GM23338 (cell line): ENCODE data around the gene CEP295NL. TPM values are rescaled to one million over a fixed set of nuclear protein-coding genes. Genes with fewer than 3 reads are reported as not detected.

Experiments used
- ATAC-seq: fragments of 200-7000 bp; cut with Tn5 transposase; 3 replicates; pipeline ENCODE4 v1.9.1; 2020
- DNase-seq: peaks from one replicate; pipeline ENCODE4 v3.0.0-alpha.2; 2015; ENCODE audit warnings: low spot score
- H2AFZ ChIP-seq: fragments of 200-600 bp; sonication (generic); 2 replicates; pipeline ENCODE4 v1.8.0; 2016; ENCODE audit warnings: antibody characterized with exemption, mild to moderate bottlenecking, moderate library complexity
- H3F3A ChIP-seq: fragments of 200-600 bp; sonication (generic); replicated peaks from 2 replicates; pipeline ENCODE4 v1.8.0; 2017; ENCODE audit warnings: antibody characterized with exemption, mixed run types, low read depth
- H3K27ac ChIP-seq: fragments of 200-600 bp; sonication (generic); 2 replicates; pipeline ENCODE4 v1.6.1; 2016; ENCODE audit warnings: low read depth
- H3K27me3 ChIP-seq: fragments of 200-600 bp; sonication (generic); 2 replicates; pipeline ENCODE4 v1.8.0; 2016; ENCODE audit warnings: mild to moderate bottlenecking, mixed run types, moderate library complexity; ENCODE audit not compliant: insufficient read depth
- H3K36me3 ChIP-seq: fragments of 200-600 bp; sonication (generic); 2 replicates; pipeline ENCODE4 v1.8.0; 2016; ENCODE audit warnings: mild to moderate bottlenecking; ENCODE audit not compliant: insufficient read depth
- H3K4me1 ChIP-seq: fragments of 200-600 bp; sonication (generic); 2 replicates; pipeline ENCODE4 v1.8.0; 2016; ENCODE audit warnings: mild to moderate bottlenecking, moderate library complexity; ENCODE audit not compliant: insufficient read depth
- H3K4me2 ChIP-seq: fragments of 200-600 bp; sonication (generic); 2 replicates; pipeline ENCODE4 v1.7.1; 2017; ENCODE audit warnings: mixed run types
- H3K4me3 ChIP-seq: fragments of 200-600 bp; sonication (generic); 2 replicates; pipeline ENCODE4 v1.6.1; 2016; ENCODE audit warnings: mixed run types
- H3K79me2 ChIP-seq: fragments of 200-600 bp; sonication (generic); replicated peaks from 2 replicates; pipeline ENCODE4 v1.8.0; 2017; ENCODE audit warnings: mild to moderate bottlenecking; ENCODE audit not compliant: insufficient read depth
- H3K9me2 ChIP-seq: fragments of 200-600 bp; sonication (generic); 2 replicates; pipeline ENCODE4 v1.8.0; 2017; ENCODE audit not compliant: insufficient read depth
- H4K20me1 ChIP-seq: fragments of 200-600 bp; sonication (generic); replicated peaks from 2 replicates; pipeline ENCODE4 v1.8.0; 2017; ENCODE audit warnings: mild to moderate bottlenecking; ENCODE audit not compliant: insufficient read depth
- H3K27ac Mint-ChIP-seq: 2 replicates; pipeline ENCODE4 v1.8.0; 2020; ENCODE audit warnings: inconsistent platforms, mild to moderate bottlenecking, moderate library complexity, mixed read lengths
- H3K27me3 Mint-ChIP-seq: 3 replicates; pipeline ENCODE4 v1.8.0; 2022; ENCODE audit warnings: low read depth, mild to moderate bottlenecking, moderate library complexity, mixed read lengths, inconsistent platforms; ENCODE audit not compliant: insufficient read depth, poor library complexity
- H3K36me3 Mint-ChIP-seq: 3 replicates; pipeline ENCODE4 v1.8.0; 2021; ENCODE audit warnings: low read depth, mild to moderate bottlenecking, inconsistent platforms, moderate library complexity, mixed read lengths
- H3K4me1 Mint-ChIP-seq: 3 replicates; pipeline ENCODE4 v1.8.0; 2020; ENCODE audit warnings: mild to moderate bottlenecking, inconsistent platforms, mixed read lengths
- H3K4me3 Mint-ChIP-seq: 3 replicates; pipeline ENCODE4 v1.8.0; 2021; ENCODE audit warnings: moderate library complexity, mild to moderate bottlenecking, inconsistent platforms, mixed read lengths
- H3K9me3 Mint-ChIP-seq: 3 replicates; pipeline ENCODE4 v1.8.0; 2020; ENCODE audit warnings: moderate library complexity, mild to moderate bottlenecking, inconsistent platforms, mixed read lengths
- CREB1 ChIP-seq: fragments of 250-450 bp; sonication (Bioruptor Pico); IDR thresholded peaks from 2 replicates; pipeline ENCODE4 v1.5.0; 2020; ENCODE audit warnings: low read depth, mild to moderate bottlenecking, moderate library complexity
- EZH2 ChIP-seq: fragments of 200-600 bp; sonication (generic); IDR thresholded peaks from one replicate; pipeline ENCODE4 v1.8.0; 2017; ENCODE audit warnings: antibody characterized with exemption, mild to moderate bottlenecking, low read depth; ENCODE audit not compliant: unreplicated experiment
- EZH2phosphoT487 ChIP-seq: fragments of 200-600 bp; sonication (generic); IDR thresholded peaks from one replicate; pipeline ENCODE4 v1.8.1; 2018; ENCODE audit warnings: antibody characterized with exemption; ENCODE audit not compliant: unreplicated experiment
- JUNB ChIP-seq: IDR thresholded peaks from one replicate; pipeline ENCODE4 v1.6.1; 2016; ENCODE audit warnings: antibody characterized with exemption; ENCODE audit not compliant: unreplicated experiment
- NANOG ChIP-seq: IDR thresholded peaks from 2 replicates; pipeline ENCODE4 v1.6.1; 2016; ENCODE audit warnings: antibody characterized with exemption, borderline replicate concordance
- POLR2AphosphoS5 ChIP-seq: IDR thresholded peaks from 2 replicates; pipeline ENCODE4 v1.6.1; 2016; ENCODE audit warnings: antibody characterized with exemption, low read depth
- STAT1 ChIP-seq: IDR thresholded peaks from one replicate; pipeline ENCODE4 v1.6.1; 2016; ENCODE audit warnings: antibody characterized with exemption; ENCODE audit not compliant: unreplicated experiment
- ZNF114 ChIP-seq: fragments of 250-450 bp; sonication (Bioruptor Pico); IDR thresholded peaks from 2 replicates; pipeline ENCODE4 v1.5.0; 2020; ENCODE audit warnings: mild to moderate bottlenecking, moderate library complexity
- ZNF331 ChIP-seq: fragments of 250-450 bp; sonication (Bioruptor Pico); IDR thresholded peaks from 2 replicates; pipeline ENCODE4 v1.5.0; 2020; ENCODE audit warnings: low read depth, mild to moderate bottlenecking, moderate library complexity
- polyA plus RNA-seq: library from polyadenylated mRNA; unstranded; fragments of >200 nt; fragmentation: Nextera tagmentation; extraction: Ambion mirVana; gene quantifications from 2 replicates; pipeline ENCODE4 v1.2.1, GENCODE V29; 2016
- total RNA-seq: library from RNA; depleted of rRNA; stranded (reverse); fragments of >200 nt; shearing (Covaris generic); gene quantifications from 2 replicates; pipeline ENCODE4 v1.2.3, GENCODE V29; 2014
- TF ChIP-seq, protein P1 (sequence below): IDR thresholded peaks from 2 replicates; pipeline ENCODE4 v1.6.1; 2016; ENCODE audit warnings: antibody characterized with exemption
- TF ChIP-seq, protein P2 (sequence below): fragments of 250-450 bp; sonication (Bioruptor Pico); IDR thresholded peaks from 2 replicates; pipeline ENCODE4 v1.5.0; 2020; ENCODE audit warnings: mild to moderate bottlenecking, moderate library complexity
- TF ChIP-seq, protein P3 (sequence below): IDR thresholded peaks from one replicate; pipeline ENCODE4 v1.6.1; 2018; ENCODE audit warnings: antibody characterized with exemption; ENCODE audit not compliant: unreplicated experiment

Gene CEP295NL
- total and polyA plus RNA-seq, 2 experiments from 2014 or later: 0.69 TPM; not detected in 1

DNA sequence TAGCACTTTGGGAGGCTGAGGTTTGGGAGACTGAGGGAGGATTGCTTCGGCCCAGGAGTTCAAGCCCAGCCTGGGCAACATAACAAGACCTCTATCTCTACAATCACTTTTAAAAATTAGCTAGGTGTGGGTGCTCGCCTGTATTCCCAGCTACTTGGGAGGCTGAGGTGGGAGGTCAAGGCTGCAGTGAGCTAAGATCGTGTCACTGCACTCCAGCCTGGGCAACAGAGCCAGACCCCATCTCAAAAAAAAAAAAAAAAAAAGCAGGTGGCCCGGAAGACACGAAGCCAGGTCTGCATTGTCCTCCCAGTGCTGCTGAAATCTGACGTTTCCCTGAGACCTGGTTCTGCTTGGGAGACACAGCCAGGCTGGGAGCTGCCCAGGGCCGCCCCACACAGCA is 41.0 kb upstream of the CEP295NL start:
- Histone ChIP-seq H2AFZ (no peak overlapping the region), H3K79me2 (no peaks in the 10 kb centered on the region), H3K27ac (no peak overlapping the region), H3K4me2 (no peak overlapping the region), H3K4me1 (no peaks in the 10 kb centered on the region), H4K20me1 (no peaks in the 10 kb centered on the region), H3F3A (no peaks in the 10 kb centered on the region), H3K4me3 (no peak overlapping the region), H3K36me3 (no peaks in the 10 kb centered on the region), H3K9me2 (no peaks in the 10 kb centered on the region), H3K27me3 (no peaks in the 10 kb centered on the region)
- Mint-ChIP-seq H3K27ac (no peak overlapping the region), H3K36me3 (no peaks in the 10 kb centered on the region), H3K4me1 (no peaks in the 10 kb centered on the region; the same call in 2 of the 3 replicates), H3K9me3 (no peaks in the 10 kb centered on the region; the same call in 2 of the 3 replicates), H3K4me3 (no peak overlapping the region), H3K27me3 (peaks cover 12% of the 10 kb centered on the region)
- DNase-seq (no peak), ATAC-seq (no peak)
- TF ChIP-seq POLR2AphosphoS5 (no peak), ZNF331 (CRISPR knock-in tag) (no peak), NANOG (no peak)

DNA sequence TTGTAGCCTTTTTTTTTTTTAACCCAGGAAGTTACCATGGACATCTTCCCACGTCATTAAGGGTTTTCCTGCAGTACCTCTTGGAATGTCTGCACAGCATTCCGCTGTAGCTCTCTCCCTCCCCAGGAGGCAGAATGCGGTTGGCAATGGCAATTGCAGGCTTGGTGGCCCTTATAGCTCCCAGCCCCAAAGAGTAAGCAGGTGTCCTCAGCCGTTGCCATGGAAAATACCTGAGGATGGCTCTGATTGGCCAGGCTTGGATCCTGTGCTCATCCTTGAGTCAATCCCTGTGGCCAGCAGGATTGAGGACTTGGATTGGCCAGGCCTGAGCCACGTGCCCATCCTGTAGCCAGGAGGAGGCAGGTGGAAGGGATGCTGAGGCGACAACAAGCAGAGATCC is 37.7 kb upstream of the CEP295NL start:
- H3K27ac ChIP-seq: no peak overlapping the region
- H3K27me3 Mint-ChIP-seq: peaks cover 19% of the 10 kb centered on the region
- ATAC-seq: peak; percentile 94
- no peak overlapping the region for H3K4me3 ChIP-seq
- no peak overlapping the region for H3K4me2 ChIP-seq
- H3K4me1 ChIP-seq: no peaks in the 10 kb centered on the region
- no peaks in the 10 kb centered on the region for H3F3A ChIP-seq
- H3K27me3 ChIP-seq: no peaks in the 10 kb centered on the region
- no peaks in the 10 kb centered on the region for H3K9me2 ChIP-seq
- H3K4me3 Mint-ChIP-seq: no peak overlapping the region
- no peaks in the 10 kb centered on the region for H3K36me3 ChIP-seq
- H3K4me1 Mint-ChIP-seq: no peaks in the 10 kb centered on the region; the same call in 2 of the 3 replicates
- no peaks in the 10 kb centered on the region; the same call in 2 of the 3 replicates for H3K9me3 Mint-ChIP-seq
- H3K36me3 Mint-ChIP-seq: no peaks in the 10 kb centered on the region
- no peaks in the 10 kb centered on the region for H4K20me1 ChIP-seq
- H3K79me2 ChIP-seq: no peaks in the 10 kb centered on the region
- peak; percentile 81 for DNase-seq
- no peak overlapping the region for H2AFZ ChIP-seq
- H3K27ac Mint-ChIP-seq: no peak overlapping the region
- no peak for TF ChIP-seq NANOG
- TF ChIP-seq, protein P1, sequence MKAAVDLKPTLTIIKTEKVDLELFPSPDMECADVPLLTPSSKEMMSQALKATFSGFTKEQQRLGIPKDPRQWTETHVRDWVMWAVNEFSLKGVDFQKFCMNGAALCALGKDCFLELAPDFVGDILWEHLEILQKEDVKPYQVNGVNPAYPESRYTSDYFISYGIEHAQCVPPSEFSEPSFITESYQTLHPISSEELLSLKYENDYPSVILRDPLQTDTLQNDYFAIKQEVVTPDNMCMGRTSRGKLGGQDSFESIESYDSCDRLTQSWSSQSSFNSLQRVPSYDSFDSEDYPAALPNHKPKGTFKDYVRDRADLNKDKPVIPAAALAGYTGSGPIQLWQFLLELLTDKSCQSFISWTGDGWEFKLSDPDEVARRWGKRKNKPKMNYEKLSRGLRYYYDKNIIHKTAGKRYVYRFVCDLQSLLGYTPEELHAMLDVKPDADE: no peak
- no peak for TF ChIP-seq EZH2
- TF ChIP-seq, protein P2, sequence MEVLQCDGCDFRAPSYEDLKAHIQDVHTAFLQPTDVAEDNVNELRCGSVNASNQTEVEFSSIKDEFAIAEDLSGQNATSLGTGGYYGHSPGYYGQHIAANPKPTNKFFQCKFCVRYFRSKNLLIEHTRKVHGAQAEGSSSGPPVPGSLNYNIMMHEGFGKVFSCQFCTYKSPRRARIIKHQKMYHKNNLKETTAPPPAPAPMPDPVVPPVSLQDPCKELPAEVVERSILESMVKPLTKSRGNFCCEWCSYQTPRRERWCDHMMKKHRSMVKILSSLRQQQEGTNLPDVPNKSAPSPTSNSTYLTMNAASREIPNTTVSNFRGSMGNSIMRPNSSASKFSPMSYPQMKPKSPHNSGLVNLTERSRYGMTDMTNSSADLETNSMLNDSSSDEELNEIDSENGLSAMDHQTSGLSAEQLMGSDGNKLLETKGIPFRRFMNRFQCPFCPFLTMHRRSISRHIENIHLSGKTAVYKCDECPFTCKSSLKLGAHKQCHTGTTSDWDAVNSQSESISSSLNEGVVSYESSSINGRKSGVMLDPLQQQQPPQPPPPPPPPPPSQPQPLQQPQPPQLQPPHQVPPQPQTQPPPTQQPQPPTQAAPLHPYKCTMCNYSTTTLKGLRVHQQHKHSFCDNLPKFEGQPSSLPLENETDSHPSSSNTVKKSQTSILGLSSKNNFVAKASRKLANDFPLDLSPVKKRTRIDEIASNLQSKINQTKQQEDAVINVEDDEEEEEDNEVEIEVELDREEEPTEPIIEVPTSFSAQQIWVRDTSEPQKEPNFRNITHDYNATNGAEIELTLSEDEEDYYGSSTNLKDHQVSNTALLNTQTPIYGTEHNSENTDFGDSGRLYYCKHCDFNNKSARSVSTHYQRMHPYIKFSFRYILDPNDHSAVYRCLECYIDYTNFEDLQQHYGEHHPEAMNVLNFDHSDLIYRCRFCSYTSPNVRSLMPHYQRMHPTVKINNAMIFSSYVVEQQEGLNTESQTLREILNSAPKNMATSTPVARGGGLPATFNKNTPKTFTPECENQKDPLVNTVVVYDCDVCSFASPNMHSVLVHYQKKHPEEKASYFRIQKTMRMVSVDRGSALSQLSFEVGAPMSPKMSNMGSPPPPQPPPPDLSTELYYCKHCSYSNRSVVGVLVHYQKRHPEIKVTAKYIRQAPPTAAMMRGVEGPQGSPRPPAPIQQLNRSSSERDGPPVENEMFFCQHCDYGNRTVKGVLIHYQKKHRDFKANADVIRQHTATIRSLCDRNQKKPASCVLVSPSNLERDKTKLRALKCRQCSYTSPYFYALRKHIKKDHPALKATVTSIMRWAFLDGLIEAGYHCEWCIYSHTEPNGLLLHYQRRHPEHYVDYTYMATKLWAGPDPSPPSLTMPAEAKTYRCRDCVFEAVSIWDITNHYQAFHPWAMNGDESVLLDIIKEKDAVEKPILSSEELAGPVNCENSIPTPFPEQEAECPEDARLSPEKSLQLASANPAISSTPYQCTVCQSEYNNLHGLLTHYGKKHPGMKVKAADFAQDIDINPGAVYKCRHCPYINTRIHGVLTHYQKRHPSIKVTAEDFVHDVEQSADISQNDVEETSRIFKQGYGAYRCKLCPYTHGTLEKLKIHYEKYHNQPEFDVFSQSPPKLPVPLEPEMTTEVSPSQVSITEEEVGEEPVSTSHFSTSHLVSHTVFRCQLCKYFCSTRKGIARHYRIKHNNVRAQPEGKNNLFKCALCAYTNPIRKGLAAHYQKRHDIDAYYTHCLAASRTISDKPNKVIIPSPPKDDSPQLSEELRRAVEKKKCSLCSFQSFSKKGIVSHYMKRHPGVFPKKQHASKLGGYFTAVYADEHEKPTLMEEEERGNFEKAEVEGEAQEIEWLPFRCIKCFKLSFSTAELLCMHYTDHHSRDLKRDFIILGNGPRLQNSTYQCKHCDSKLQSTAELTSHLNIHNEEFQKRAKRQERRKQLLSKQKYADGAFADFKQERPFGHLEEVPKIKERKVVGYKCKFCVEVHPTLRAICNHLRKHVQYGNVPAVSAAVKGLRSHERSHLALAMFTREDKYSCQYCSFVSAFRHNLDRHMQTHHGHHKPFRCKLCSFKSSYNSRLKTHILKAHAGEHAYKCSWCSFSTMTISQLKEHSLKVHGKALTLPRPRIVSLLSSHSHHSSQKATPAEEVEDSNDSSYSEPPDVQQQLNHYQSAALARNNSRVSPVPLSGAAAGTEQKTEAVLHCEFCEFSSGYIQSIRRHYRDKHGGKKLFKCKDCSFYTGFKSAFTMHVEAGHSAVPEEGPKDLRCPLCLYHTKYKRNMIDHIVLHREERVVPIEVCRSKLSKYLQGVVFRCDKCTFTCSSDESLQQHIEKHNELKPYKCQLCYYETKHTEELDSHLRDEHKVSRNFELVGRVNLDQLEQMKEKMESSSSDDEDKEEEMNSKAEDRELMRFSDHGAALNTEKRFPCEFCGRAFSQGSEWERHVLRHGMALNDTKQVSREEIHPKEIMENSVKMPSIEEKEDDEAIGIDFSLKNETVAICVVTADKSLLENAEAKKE (CRISPR knock-in tag): no peak
- TF ChIP-seq ZNF331 (CRISPR knock-in tag): no peak
- TF ChIP-seq STAT1: no peak
- no peak for TF ChIP-seq POLR2AphosphoS5
- no peak for TF ChIP-seq CREB1 (CRISPR knock-in tag)
- TF ChIP-seq ZNF114: no peak
- no peak for TF ChIP-seq EZH2phosphoT487
- no peak for TF ChIP-seq JUNB
- TF ChIP-seq, protein P3, sequence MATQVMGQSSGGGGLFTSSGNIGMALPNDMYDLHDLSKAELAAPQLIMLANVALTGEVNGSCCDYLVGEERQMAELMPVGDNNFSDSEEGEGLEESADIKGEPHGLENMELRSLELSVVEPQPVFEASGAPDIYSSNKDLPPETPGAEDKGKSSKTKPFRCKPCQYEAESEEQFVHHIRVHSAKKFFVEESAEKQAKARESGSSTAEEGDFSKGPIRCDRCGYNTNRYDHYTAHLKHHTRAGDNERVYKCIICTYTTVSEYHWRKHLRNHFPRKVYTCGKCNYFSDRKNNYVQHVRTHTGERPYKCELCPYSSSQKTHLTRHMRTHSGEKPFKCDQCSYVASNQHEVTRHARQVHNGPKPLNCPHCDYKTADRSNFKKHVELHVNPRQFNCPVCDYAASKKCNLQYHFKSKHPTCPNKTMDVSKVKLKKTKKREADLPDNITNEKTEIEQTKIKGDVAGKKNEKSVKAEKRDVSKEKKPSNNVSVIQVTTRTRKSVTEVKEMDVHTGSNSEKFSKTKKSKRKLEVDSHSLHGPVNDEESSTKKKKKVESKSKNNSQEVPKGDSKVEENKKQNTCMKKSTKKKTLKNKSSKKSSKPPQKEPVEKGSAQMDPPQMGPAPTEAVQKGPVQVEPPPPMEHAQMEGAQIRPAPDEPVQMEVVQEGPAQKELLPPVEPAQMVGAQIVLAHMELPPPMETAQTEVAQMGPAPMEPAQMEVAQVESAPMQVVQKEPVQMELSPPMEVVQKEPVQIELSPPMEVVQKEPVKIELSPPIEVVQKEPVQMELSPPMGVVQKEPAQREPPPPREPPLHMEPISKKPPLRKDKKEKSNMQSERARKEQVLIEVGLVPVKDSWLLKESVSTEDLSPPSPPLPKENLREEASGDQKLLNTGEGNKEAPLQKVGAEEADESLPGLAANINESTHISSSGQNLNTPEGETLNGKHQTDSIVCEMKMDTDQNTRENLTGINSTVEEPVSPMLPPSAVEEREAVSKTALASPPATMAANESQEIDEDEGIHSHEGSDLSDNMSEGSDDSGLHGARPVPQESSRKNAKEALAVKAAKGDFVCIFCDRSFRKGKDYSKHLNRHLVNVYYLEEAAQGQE: no peak
